HepG2 (cell line): Measurements from ENCODE around the gene RAPGEF6. TPM values are rescaled to one million over a fixed set of nuclear protein-coding genes. Genes with fewer than 3 reads are reported as not detected.

Source experiments
- ATAC-seq: fragments of 200-7000 bp; cut with Tn5 transposase; 3 replicates; pipeline ENCODE4 v1.9.1; 2020; ENCODE audit warnings: mild to moderate bottlenecking, moderate library complexity
- BruUV-seq: library from RNA; stranded (reverse); fragments of 400-500 nt; replicated peaks from 2 replicates; lab custom pipeline; 2021; lab: Mats Ljungman, UMichigan
- CTCF ChIA-PET: fragments of 300-600 bp; formaldehyde crosslinking; extraction: SDS; loops from one replicate; lab custom pipeline; 2021; ENCODE audit warnings: low total read pairs, inconsistent platforms, low intra/inter-chr PET ratio; lab: Yijun Ruan, JAX
- POLR2A ChIA-PET: fragments of 350-600 bp; sonication (Branson Sonifier 250); formaldehyde crosslinking; loops from one replicate; lab custom pipeline; 2020; ENCODE audit warnings: antibody characterized with exemption, inconsistent platforms; lab: Yijun Ruan, JAX
- DNase-seq: peaks from one replicate; pipeline ENCODE4 v3.0.0-alpha.2; 2015; ENCODE audit warnings: low spot score
- FAIRE-seq: peaks from 3 replicates; lab custom pipeline; 2011; peaks lifted over from hg19 to GRCh38; lab: Jason Lieb, UNC
- H2AFZ ChIP-seq: one replicate; pipeline ENCODE4 v1.6.1; 2011; ENCODE audit warnings: low read length, inconsistent platforms
- H3K27ac ChIP-seq: fragments of 300-600 bp; 3 replicates; pipeline ENCODE4 v1.8.0; 2011; ENCODE audit warnings: mixed run types, mild to moderate bottlenecking, mixed read lengths, low read length, inconsistent platforms; ENCODE audit not compliant: insufficient read depth; ENCODE audit errors: extremely low read length
- H3K27me3 ChIP-seq, 2 experiments: fragments of 200-600 bp in 1 of 2; 2 replicates in 1 of 2; 3 replicates in 1 of 2; pipeline versions ENCODE4 v1.6.0 to v1.8.0; 2011; ENCODE audit warnings: low read length in 2 of 2, mild to moderate bottlenecking in 2 of 2, moderate library complexity in 2 of 2, inconsistent platforms in 1 of 2; ENCODE audit not compliant: insufficient read depth in 2 of 2, control insufficient read depth in 1 of 2
- H3K36me3 ChIP-seq, 2 experiments: fragments of 200-600 bp in 1 of 2; replicated peaks in 1 of 2; 2 replicates in 1 of 2; 3 replicates in 1 of 2; pipeline versions ENCODE4 v1.5.1 to v1.8.0; 2011; ENCODE audit warnings: low read length in 2 of 2, inconsistent platforms in 1 of 2; ENCODE audit not compliant: insufficient read depth in 2 of 2, control insufficient read depth in 1 of 2
- H3K4me1 ChIP-seq: 2 replicates; pipeline ENCODE4 v1.5.1; 2012; ENCODE audit warnings: low read length, inconsistent platforms; ENCODE audit not compliant: insufficient read depth
- H3K4me2 ChIP-seq: 2 replicates; pipeline ENCODE4 v1.6.0; 2011; ENCODE audit warnings: low read depth, low read length, inconsistent platforms
- H3K4me3 ChIP-seq, 3 experiments: fragments of 200-600 bp in 1 of 3; sonication (generic), shearing (Covaris generic) in 1 of 3; replicated peaks in 1 of 3; 2 replicates each; pipeline ENCODE4 v1.5.1; 2011 to 2016; ENCODE audit warnings: low read length in 3 of 3, inconsistent platforms in 2 of 3, low read depth in 2 of 3, mild to moderate bottlenecking in 2 of 3, control low read depth in 1 of 3, mixed read lengths in 1 of 3; ENCODE audit not compliant: insufficient read depth in 1 of 3
- H3K79me2 ChIP-seq: one replicate; pipeline ENCODE4 v1.6.1; 2011; ENCODE audit warnings: low read length, inconsistent platforms; ENCODE audit not compliant: insufficient read depth
- H3K9ac ChIP-seq: 2 replicates; pipeline ENCODE4 v1.6.0; 2011; ENCODE audit warnings: mild to moderate bottlenecking, low read depth, low read length, inconsistent platforms; ENCODE audit not compliant: insufficient read depth
- H3K9me3 ChIP-seq: 2 replicates; pipeline ENCODE4 v1.5.1; 2012; ENCODE audit warnings: mild to moderate bottlenecking, low read length
- H4K20me1 ChIP-seq: 2 replicates; pipeline ENCODE4 v1.6.0; 2011; ENCODE audit warnings: inconsistent platforms, mild to moderate bottlenecking, low read length, moderate library complexity; ENCODE audit not compliant: insufficient read depth
- BRD4 ChIP-seq: sonication (generic); formaldehyde crosslinking; IDR thresholded peaks from 2 replicates; pipeline ENCODE4 v1.4.0; 2020; ENCODE audit warnings: missing genetic modification reagents
- ISL2 ChIP-seq: sonication (generic); formaldehyde crosslinking; IDR thresholded peaks from 2 replicates; pipeline ENCODE4 v1.5.0; 2020; ENCODE audit warnings: missing genetic modification reagents
- JDP2 ChIP-seq: sonication (generic); formaldehyde crosslinking; IDR thresholded peaks from 2 replicates; pipeline ENCODE4 v1.8.1; 2022; ENCODE audit warnings: missing genetic modification reagents, borderline replicate concordance
- MAX ChIP-seq: IDR thresholded peaks from 2 replicates; pipeline ENCODE4 v1.6.1; 2012; ENCODE audit warnings: inconsistent platforms
- NFE2L1 ChIP-seq: sonication (generic); formaldehyde crosslinking; IDR thresholded peaks from 2 replicates; pipeline ENCODE4 v1.4.0; 2020; ENCODE audit warnings: missing genetic modification reagents, mild to moderate bottlenecking, borderline replicate concordance
- NFE2L2 ChIP-seq: fragments of 150-350 bp; IDR thresholded peaks from 2 replicates; pipeline ENCODE4 v1.6.1; 2014; ENCODE audit warnings: low read length
- PHB2 ChIP-seq: fragments of 450-650 bp; IDR thresholded peaks from 2 replicates; pipeline ENCODE4 v1.6.1; 2018; ENCODE audit not compliant: partially characterized antibody
- RCOR2 ChIP-seq: IDR thresholded peaks from 2 replicates; pipeline ENCODE4 v1.6.1; 2016; ENCODE audit warnings: missing biosample characterization, missing genetic modification reagents
- XBP1 ChIP-seq: sonication (generic); formaldehyde crosslinking; IDR thresholded peaks from 2 replicates; pipeline ENCODE4 v1.5.0; 2020; ENCODE audit warnings: missing genetic modification reagents
- ZNF484 ChIP-seq: sonication (generic); formaldehyde crosslinking; IDR thresholded peaks from 2 replicates; pipeline ENCODE4 v1.5.1; 2020; ENCODE audit warnings: mild to moderate bottlenecking, low read depth, missing genetic modification reagents, borderline replicate concordance
- ZSCAN20 ChIP-seq: sonication (generic); formaldehyde crosslinking; IDR thresholded peaks from 2 replicates; pipeline ENCODE4 v1.4.0; 2020; ENCODE audit warnings: missing genetic modification reagents, mild to moderate bottlenecking, borderline replicate concordance
- WGBS: methylation state at CpG from one replicate; pipeline ENCODE4 v1.1.6; 2017; ENCODE audit warnings: low lambda C conversion rate; 5-methylcytosine and 5-hydroxymethylcytosine counted together
- in situ Hi-C: cut with HindIII; loops from 2 replicates; pipeline ENCODE4 v1.10.0; 2017; ENCODE audit warnings: low pct_unique_long_range_greater_than_20kb; ENCODE audit not compliant: extremely low pct_ligation_motif_present
- intact Hi-C: fragments of 100-400 bp; cut with micrococcal nuclease; formaldehyde crosslinking; loops from one replicate; pipeline ENCODE4 v1.10.0; 2022; ENCODE audit not compliant: unreplicated experiment
- polyA plus RNA-seq, 8 experiments: library from polyadenylated mRNA; depleted of rRNA in 3 of 8; stranded (reverse) in 7 of 8; unstranded in 1 of 8; fragments of >200 nt; fragmentation: Illumina TruSeq in 4 of 8; extraction: Trizol in 4 of 8; gene quantifications; 2 replicates each; pipeline versions ENCODE4 v1.2.1 to v1.2.3, GENCODE V29; 2011 to 2016; ENCODE audit warnings: low read depth in 4 of 8, missing spikeins in 1 of 8, mixed read lengths in 1 of 8; ENCODE audit not compliant: insufficient read depth in 1 of 8
- total RNA-seq, 5 experiments: library from RNA; depleted of rRNA; stranded (reverse); fragments of >200 nt; fragmentation: Illumina TruSeq; extraction: Trizol; gene quantifications; 2 replicates each; pipeline ENCODE4 v1.2.3, GENCODE V29; 2016; ENCODE audit warnings: low read depth in 1 of 5
- TF ChIP-seq, protein P1 (sequence below): IDR thresholded peaks from 2 replicates; pipeline ENCODE4 v1.6.1; 2016; ENCODE audit warnings: low read depth, control low read depth
- TF ChIP-seq, protein P2 (sequence below): sonication (generic); formaldehyde crosslinking; IDR thresholded peaks from 2 replicates; pipeline ENCODE4 v1.8.1; 2023; ENCODE audit warnings: mild to moderate bottlenecking, missing genetic modification reagents

The RAPGEF6 gene
- total and polyA plus RNA-seq, 2 of the 13 experiments (the other 11 are each of a cell fraction or from before 2014, with no cell fraction given) = 7.7 to 24.6 TPM

DNA sequence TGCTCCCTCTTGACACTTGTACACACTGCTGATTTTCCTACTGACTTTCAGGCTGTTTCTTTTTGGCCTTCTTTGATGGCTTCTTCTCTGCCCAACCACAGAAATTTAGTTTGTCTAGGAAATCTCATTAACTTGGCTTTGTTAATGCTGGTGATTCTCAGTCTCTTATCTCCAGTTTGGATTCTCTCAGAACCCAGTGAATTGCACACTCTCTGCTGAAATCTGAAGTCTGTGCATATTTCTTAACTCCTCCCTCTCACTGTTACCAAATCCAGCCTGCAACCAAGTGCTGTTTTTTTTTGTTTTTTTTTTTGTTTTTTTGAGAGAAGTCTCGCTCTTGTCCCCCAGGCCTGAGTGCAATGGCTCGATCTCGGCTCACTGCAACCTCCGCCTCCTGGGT is 254.0 kb downstream of the RAPGEF6 start:
- in situ Hi-C loops = loop anchor here (5.0 to 25.0 kb wide), 3 partner anchors 104 to 494 kb away; partner anchors contain the start of gene LYRM7
- H3K4me1 ChIP-seq = peaks cover 71% of the 10 kb centered on the region
- no peaks in the 10 kb centered on the region for H3K9me3 ChIP-seq
- peak overlapping the region; percentile 6; the same call in 1 of the 2 replicates for H3K9ac ChIP-seq
- no peaks in the 10 kb centered on the region for H3K27me3 ChIP-seq
- 100% methylated on average over 4 of the region's 4 CpGs for WGBS
- POLR2A ChIA-PET = no interaction called here
- TF ChIP-seq NFE2L1 (CRISPR knock-in tag) (no peak), ZNF484 (no peak), JDP2 (CRISPR knock-in tag) (no peak), RCOR2 (CRISPR knock-in tag) (no peak), ZSCAN20 (no peak), XBP1 (CRISPR knock-in tag) (no peak), MAX (no peak), NFE2L2 (no peak), BRD4 (CRISPR knock-in tag) (no peak), PHB2 (no peak), ISL2 (no peak)
- TF ChIP-seq, protein P1, sequence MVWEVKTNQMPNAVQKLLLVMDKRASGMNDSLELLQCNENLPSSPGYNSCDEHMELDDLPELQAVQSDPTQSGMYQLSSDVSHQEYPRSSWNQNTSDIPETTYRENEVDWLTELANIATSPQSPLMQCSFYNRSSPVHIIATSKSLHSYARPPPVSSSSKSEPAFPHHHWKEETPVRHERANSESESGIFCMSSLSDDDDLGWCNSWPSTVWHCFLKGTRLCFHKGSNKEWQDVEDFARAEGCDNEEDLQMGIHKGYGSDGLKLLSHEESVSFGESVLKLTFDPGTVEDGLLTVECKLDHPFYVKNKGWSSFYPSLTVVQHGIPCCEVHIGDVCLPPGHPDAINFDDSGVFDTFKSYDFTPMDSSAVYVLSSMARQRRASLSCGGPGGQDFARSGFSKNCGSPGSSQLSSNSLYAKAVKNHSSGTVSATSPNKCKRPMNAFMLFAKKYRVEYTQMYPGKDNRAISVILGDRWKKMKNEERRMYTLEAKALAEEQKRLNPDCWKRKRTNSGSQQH = no peak
- TF ChIP-seq, protein P2, sequence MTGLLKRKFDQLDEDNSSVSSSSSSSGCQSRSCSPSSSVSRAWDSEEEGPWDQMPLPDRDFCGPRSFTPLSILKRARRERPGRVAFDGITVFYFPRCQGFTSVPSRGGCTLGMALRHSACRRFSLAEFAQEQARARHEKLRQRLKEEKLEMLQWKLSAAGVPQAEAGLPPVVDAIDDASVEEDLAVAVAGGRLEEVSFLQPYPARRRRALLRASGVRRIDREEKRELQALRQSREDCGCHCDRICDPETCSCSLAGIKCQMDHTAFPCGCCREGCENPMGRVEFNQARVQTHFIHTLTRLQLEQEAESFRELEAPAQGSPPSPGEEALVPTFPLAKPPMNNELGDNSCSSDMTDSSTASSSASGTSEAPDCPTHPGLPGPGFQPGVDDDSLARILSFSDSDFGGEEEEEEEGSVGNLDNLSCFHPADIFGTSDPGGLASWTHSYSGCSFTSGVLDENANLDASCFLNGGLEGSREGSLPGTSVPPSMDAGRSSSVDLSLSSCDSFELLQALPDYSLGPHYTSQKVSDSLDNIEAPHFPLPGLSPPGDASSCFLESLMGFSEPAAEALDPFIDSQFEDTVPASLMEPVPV (CRISPR knock-in tag) = no peak
- H3K36me3 ChIP-seq = no peaks in the 10 kb centered on the region; a peak in 1 of 5 replicates
- H3K27ac ChIP-seq = peak overlapping the region; percentile 88
- no peaks in the 10 kb centered on the region for H4K20me1 ChIP-seq
- FAIRE-seq (no peak), ATAC-seq (no peak), DNase-seq (no peak)
- H3K4me2 ChIP-seq = no peak overlapping the region
- no peak overlapping the region for H3K4me3 ChIP-seq
- H3K79me2 ChIP-seq = peaks cover 23% of the 10 kb centered on the region
- intact Hi-C loops = no loop called here
- BruUV-seq = no TSS peak
- CTCF ChIA-PET = no interaction called here
- H2AFZ ChIP-seq = no peak overlapping the region
